Activated CD4-positive, alpha-beta T cell treated with anti-CD3 and anti-CD28 coated beads for 24 hours (primary cell): Measurements from ENCODE around the gene CREB3.

Experiments
- DNase-seq, 2 donors: peaks; one replicate each; pipeline ENCODE4 v3.0.0-alpha.2; 2020; ENCODE audit warnings: low read depth in 2 of 2

CREB3 gene

GRCh38 chr9:35726931-35727330 is 5.5 kb upstream of the CREB3 start:
- DNase-seq = no peak

GRCh38 chr9:35727676-35728040 is 4.8 kb upstream of the CREB3 start:
- no peak for DNase-seq

GRCh38 chr9:35728041-35728971 is 4.2 kb upstream of the CREB3 start:
- no peak for DNase-seq

- DNase-seq = no peak
Measured at GRCh38 chr9:35729101-35729500, 3.4 kb upstream of the CREB3 start.

GRCh38 chr9:35729700-35730485 is 2.6 kb upstream of the CREB3 start:
- no peak for DNase-seq

- DNase-seq = no peak
Measured at GRCh38 chr9:35730486-35730854, 2.0 kb upstream of the CREB3 start.

- no peak for DNase-seq
Measured at GRCh38 chr9:35731415-35732184, 866 bp upstream of the CREB3 start.

- no peak for DNase-seq
Measured at GRCh38 chr9:35732800-35733541, 505 bp downstream of the CREB3 start.

- DNase-seq = no peak
Measured at GRCh38 chr9:35734096-35734495, 1.6 kb downstream of the CREB3 start.

GRCh38 chr9:35736201-35736633 is 3.8 kb downstream of the CREB3 start:
- DNase-seq = no peak

GRCh38 chr9:35737143-35737542 is 4.7 kb downstream of the CREB3 start:
- no peak for DNase-seq

GRCh38 chr9:35738186-35738585 is 5.7 kb downstream of the CREB3 start:
- no peak for DNase-seq

GRCh38 chr9:35738924-35739323 is 6.5 kb downstream of the CREB3 start:
- no peak for DNase-seq

GRCh38 chr9:35740243-35740642 is 7.8 kb downstream of the CREB3 start:
- DNase-seq = no peak

GRCh38 chr9:35741740-35742139 is 9.3 kb downstream of the CREB3 start:
- DNase-seq = no peak

GRCh38 chr9:35743452-35743851 is 11.0 kb downstream of the CREB3 start:
- DNase-seq = no peak

- DNase-seq = no peak
Measured at GRCh38 chr9:35743880-35744518, 11.5 kb downstream of the CREB3 start.

GRCh38 chr9:35745569-35745968 is 13.1 kb downstream of the CREB3 start:
- no peak for DNase-seq

- no peak for DNase-seq
Measured at GRCh38 chr9:35746583-35746982, 14.1 kb downstream of the CREB3 start.

GRCh38 chr9:35748242-35748857 is 15.9 kb downstream of the CREB3 start:
- DNase-seq = no peak
